ENCODE results near the gene EWSR1.
"Not testable (repeated sequence)": the region's sequence is repeated elsewhere in the genome, so short reads cannot be mapped to it uniquely, and the experiment has no call there.

EWSR1 gene

DNA sequence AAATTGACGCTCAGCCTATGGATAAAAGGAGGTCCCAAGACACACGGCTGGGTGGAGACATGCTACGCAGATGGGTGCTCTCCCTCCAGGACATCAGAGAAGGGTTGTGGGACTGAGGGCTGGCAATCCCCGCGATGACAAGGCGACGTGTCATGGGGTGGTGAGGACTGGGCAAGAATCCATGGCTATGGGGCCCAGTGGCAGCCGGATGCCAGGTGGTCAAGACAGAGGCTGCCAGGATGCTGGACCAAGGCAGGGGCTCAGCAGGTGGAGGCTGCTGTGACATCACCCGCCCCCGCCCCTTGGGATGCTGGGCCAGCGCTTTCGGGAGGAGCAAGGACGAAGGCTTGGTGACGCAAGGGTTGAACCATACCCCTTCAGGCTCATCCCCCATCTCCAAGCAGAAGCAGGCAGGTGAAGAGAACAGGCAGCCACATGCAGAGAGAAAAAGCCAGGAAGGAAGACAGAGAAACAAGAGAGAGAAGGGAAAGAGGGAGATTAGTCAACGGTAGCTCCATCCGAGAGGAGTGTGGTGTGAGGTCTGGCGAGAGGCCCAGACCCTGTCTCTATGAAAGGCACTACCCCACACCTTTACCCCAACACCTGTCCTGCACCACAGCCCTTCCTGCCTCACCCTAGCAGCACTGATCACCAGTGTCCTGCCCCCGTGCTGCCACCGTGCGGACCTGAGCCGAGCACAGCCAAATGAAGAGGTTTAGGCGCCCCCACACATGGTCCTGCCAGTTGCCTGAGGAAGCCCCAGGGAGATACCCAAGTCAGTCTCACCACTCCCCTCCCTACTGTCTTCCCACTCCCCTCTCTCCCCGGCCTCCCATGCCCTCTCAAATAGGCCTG lies 71.5 kb downstream of the EWSR1 start:
- no peak for DNase-seq (ENCODE audit: low read depth)

DNA sequence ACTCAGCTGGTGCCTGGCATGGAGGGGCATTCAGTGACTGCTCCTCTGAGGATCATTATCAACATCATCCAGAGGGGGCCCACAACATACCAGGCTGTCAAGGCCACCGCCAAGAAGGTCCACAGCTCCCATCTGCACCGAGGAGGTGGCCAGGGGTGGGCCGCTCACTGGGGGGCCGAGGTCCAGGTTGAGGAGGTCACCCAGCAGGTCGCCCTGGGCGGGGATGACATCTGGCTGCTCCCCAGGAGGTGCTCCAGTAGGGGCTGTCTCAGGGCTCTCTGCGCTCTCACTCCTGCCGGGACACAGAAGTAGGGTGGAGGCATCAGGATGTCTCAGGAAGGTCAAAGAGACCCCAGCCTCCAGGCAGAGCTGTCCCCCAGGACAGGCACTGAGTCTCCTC lies 72.5 kb downstream of the EWSR1 start:
- DNase-seq (ENCODE audit: low read depth): no peak

DNA sequence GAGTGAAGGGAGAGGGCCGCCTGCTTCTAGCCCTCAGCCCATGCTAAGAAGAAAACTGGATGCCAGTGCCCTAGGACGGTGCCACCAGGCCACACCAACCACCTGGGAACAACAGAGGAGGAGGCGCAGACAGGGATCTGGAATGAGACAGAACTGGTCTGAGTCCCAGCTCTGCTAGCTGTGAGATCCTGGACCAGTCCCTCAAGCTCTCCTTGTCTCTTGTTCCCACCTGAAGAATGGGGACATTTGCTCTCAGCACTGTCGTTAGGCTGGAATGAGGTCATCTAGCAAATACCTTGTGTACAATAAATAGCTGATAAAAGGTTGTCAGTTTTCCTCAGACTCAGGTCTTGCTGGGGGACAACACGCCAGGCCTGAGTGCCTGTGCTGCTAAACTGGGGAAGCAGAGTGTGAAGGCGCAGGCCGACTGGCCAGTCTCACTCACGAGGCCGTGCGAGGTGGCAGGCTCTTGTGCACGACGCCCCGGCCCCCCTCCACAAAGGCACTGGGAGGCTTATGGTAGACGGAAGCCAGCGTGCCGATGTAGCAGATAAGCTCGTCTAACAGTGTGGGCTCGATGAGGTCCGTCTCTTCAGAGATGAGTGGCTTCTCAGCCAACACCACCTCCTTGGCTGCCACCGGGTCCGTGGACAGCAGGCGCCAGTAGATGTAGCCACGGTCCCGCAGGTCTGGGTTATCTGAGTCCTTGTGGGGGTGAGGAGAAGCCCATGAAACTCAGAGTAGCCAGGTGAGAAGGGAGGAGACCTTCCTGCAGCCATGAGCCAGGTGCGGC lies 73.2 kb downstream of the EWSR1 start:
- DNase-seq (ENCODE audit: low read depth): no peak

DNA sequence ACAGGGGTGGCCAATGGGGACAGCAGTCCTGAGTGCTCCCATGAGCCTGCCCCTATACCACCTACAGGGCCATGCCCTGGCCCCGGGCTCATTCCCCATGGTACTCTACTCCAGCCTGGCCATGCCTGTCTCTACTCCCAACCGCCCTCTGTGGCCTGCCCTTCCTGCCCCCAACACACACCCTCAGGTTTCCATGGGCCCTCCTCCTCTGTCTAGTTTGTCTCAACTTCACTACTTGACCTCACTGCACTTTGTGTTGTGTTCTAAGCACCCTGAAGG lies 73.7 kb downstream of the EWSR1 start:
- no peak for DNase-seq (ENCODE audit: low read depth)

DNA sequence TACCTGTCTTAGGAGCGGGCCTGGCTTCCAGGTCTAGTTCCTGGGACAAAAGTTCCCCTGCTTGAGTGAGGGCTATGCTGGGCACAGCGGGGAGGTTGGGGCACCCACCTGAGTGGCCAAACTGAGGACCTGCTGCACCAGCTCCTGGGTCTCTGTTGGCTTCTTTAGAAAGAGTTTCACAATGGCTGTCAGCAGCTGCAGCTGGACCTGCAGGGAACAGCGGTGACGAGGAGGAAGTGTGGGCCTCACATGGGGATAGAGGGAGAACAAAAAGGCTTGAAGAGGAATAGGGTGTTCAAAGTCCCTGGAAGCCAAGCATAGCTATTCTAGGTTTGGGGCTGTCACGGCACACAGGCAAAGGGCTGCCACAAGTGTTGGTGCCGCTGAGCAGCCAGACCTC lies 74.1 kb downstream of the EWSR1 start:
- no peak for DNase-seq (ENCODE audit: low read depth)

DNA sequence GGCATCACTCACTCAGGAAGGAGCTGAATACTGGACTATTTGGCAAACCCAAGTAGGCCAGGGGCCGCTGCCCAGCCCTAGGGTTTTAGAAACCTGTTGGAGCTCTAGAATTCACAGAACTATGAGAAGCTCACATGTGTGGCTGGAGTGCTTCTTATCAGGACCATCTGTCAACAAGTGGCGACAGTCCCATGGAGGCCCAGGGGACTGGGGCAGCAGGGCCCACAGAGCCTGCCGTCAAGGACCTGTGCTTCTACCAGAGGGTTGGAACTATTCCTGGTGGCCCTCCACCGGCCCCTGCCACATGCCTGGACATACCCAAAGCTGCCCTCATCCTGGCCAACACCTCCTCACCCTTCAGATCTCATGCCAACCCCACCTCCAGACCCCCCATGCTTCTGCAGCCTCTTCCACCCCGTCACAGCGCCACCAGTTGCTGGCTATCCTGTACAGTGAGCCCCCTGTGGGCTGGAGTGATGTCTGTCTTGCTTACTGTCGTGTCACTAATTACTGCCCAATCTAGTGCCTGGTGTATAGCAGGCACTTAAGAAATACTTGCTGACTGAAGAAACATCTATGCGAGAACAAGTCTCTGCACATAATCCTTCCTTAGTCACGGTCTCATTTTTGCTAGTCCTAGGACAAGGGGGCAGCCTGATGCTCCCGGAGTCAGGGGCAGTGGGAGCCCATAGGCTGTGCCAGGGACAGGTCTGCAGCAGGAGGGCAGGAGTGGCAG lies 74.7 kb downstream of the EWSR1 start:
- DNase-seq (ENCODE audit: low read depth): no peak

DNA sequence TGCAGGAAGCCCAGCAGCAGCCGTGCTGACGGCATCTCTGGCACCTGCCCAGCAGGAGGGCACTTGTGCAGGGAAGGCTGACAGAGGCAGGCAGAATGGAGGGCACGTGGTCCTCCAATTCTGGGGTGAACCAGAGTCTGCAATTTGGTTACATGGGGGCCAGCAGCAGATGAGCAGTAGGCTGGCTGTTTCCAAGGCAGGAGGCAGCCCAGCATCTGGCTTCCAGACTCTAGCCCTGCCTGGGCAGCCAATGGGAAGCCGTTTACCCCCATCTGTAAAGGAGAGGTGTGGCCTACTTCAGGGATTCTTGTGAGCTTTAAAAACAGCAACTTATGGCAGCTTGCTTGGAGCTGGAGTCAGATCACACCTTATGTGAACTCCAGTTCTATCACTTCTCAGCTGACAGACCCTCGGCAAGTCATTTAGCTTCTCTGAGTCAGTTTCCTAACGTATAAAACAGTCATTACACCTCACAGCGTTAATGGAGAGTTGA lies 75.3 kb downstream of the EWSR1 start:
- DNase-seq (ENCODE audit: low read depth): no peak

DNA sequence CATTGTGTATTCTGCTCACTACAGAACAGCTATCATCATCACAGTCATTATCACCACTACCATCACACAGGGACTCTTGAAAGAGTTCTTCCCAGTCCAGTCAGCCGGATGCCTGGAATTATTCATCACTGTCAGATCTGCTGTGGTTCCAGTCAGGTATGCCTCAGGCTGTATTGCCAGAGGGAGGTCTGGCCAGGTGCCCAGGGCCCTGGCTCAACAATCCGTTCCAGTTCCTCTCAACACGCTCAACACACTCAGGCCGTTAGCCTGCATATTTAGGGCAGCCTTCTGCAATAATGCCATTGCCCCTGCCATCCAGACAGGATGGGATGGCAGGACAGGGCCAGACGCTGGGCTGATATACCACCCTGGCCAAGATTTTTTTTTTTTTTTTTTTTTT lies 76.1 kb downstream of the EWSR1 start:
- DNase-seq (ENCODE audit: low read depth): no peak

DNA sequence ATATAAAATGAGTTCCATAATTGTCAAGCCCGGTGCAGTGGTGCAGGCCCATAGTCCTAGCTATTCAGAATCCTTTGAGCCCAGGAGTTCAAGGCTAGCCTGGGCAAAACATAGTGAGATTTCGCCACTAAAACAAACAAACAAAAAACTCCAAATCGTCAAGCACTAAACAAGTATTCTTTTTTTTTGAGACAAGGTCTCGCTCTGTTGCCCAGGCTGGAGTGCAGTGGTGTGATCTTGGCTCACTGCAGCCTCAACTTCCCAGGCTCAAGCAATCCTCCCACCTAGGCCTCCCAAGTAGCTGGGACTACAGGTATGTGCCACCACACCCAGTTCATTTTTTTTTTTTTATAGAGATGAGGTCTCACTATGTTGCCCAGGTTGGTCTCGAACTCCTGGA lies 76.8 kb downstream of the EWSR1 start:
- not testable (repeated sequence) for DNase-seq (ENCODE audit: low read depth)

DNA sequence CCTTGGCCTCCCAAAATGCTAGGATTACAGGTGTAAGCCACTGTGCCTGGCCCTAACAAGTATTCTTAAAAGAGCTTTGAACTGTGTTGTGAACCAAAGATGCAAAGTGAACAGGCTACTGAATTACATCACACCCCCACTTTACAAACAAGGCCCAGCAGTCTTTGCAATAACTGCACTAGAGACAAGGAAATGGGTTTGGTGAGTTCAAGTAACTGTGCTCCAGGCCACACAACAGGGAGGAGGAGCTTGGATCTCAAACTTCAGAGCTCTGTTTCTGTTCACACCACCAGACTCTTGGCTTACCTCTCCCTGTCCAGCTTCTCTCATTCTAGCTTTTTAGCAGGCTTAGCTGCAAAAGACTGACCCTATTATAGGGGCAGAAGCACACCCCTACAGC lies 77.9 kb downstream of the EWSR1 start:
- DNase-seq (ENCODE audit: low read depth): no peak

DNA sequence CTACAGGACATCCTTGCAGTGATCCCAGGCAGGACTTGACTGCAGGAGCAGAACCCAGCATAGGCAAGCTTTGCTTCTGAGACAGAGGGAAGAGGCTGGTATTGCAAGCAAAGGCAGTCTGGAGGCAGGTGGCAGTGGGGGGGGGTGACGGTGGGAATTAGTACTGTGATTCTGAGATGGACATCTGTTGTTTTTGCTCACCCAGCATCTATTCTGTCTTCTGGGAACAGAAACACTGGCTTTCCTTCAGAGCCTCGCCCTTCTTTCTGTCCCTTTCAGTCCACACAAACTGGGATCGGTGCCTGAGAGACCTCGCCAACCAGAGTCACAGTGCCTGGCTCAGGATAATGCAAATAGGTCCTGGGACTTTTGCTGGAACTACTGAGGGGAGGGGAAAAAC lies 78.6 kb downstream of the EWSR1 start:
- DNase-seq (ENCODE audit: low read depth): no peak

DNA sequence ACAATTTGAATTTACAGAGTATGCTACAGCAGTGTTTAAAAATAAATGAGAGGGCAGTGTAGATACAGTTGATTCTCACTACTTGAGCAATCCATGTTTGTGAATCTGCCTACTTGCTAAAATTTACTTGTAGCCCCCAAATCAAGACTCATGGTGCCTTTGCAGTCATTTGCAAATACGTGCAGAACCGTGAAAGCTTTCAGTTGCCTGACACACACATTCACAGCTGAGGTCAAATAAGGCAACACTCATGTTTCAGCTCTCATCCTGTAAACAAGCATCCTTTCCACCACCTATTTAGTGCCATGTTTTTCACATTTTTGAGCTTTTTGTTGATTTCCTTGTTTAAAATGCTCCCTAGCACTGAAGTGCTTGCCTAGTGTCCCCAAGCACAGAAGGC lies 80.0 kb downstream of the EWSR1 start:
- no peak for DNase-seq (ENCODE audit: low read depth)

DNA sequence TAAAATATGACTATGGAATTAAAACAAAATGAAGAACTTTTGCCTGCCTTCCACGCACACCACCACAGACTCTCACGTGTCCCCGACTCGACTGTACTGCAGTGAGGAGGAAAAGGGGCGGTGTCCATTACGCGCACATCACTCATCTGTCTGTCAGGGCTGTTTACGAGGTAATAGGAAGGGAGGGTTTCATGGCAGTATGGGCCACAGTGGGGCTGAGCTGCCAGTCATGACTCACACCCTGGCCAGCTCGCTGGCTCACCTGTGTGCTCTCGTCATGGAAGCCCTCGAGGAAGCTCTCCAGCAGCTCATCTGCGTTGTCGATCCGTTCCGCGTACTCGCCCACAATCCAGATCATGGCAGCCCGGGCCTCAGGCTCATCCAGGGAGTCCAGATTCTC lies 80.9 kb downstream of the EWSR1 start:
- no peak for DNase-seq (ENCODE audit: low read depth)
